Measurements from ENCODE around the gene FURIN. TPM values are rescaled to one million over a fixed set of nuclear protein-coding genes. Genes with fewer than 3 reads are reported as not detected.
"Not testable (repeated sequence)": the region's sequence is repeated elsewhere in the genome, so short reads cannot be mapped to it uniquely, and the experiment has no call there.

FURIN gene
- polyA plus RNA-seq, 2 of the 4 experiments (the other 2 are of a cell fraction), result 16.8 to 33.3 TPM

DNA sequence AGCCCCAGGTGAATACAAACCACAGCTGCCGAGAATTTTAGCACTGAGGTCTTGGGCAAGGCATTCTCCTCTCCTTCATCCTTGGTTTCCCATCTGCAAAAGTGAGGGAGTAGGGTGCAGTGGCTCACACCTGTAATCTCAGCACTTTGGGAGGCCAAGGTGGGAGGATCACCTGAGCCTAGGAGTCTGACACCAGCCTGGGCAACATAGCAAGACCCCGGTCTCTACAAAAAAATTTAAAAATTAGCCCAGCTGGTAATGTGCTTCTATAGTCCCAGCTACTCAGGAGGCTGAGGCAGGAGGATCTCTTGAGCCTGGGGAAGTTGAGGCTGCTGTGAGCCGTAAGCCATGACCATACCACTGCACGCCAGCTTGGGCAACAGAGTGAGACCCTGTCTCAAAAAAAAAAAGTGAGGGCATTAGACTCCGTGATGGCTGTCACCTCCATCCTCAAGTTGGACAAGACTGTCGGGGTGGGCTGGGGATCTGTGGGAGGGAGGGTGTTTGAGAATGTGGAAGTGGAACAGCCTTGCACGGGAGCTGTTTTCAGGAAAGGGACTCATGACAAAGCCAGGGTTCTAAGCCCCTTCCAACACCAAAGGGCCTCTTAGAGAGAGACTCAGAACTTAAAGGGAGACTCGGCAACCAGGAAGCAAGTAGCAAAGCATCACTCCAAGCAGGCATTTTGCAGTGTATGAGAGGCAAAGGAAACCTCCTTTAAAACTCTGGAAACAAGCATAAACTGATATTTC lies 46.0 kb upstream of the FURIN start (continued):
- TF ChIP-seq, protein P1, sequence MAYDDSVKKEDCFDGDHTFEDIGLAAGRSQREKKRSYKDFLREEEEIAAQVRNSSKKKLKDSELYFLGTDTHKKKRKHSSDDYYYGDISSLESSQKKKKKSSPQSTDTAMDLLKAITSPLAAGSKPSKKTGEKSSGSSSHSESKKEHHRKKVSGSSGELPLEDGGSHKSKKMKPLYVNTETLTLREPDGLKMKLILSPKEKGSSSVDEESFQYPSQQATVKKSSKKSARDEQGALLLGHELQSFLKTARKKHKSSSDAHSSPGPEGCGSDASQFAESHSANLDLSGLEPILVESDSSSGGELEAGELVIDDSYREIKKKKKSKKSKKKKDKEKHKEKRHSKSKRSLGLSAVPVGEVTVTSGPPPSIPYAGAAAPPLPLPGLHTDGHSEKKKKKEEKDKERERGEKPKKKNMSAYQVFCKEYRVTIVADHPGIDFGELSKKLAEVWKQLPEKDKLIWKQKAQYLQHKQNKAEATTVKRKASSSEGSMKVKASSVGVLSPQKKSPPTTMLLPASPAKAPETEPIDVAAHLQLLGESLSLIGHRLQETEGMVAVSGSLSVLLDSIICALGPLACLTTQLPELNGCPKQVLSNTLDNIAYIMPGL (CRISPR knock-in tag; IDR thresholded peaks at IDR 0.05; ENCODE audit: borderline replicate concordance), result no peak
- no peak for TF ChIP-seq SMC3 (IDR thresholded peaks at IDR 0.05)
- no peak for TF ChIP-seq KDM5A (IDR thresholded peaks at IDR 0.05)
- TF ChIP-seq, protein P2, sequence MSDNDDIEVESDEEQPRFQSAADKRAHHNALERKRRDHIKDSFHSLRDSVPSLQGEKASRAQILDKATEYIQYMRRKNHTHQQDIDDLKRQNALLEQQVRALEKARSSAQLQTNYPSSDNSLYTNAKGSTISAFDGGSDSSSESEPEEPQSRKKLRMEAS (IDR thresholded peaks at IDR 0.05), result no peak

DNA sequence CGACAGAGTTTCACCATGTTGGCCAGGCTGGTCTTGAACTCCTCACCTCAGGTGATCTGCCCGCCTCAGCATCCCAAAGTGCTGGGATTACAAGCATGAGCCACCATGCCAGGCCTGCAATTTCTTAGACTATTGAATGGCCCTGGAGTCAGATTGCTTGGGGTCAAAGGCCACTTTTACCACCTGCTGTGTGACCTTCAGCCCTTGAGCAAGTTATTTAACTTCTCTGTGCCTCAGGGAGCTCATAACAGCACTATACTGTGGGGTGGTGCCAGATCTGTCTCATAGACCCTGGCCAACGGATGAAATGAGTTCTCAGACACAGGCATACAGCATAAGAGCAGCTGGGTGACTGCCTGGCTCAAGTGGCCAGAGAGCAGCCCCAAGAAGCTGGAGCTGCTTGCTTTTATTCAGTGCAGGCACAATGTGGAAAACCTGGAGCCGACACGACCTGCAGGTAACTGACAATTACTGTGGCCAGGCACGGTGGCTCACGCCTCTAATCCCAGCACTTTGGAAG lies 44.9 kb upstream of the FURIN start:
- no peak overlapping the region for H3K27ac ChIP-seq
- ChIA-PET POLR2A (no interaction called here), CTCF (interaction anchor here (0.7 to 2.0 kb wide), 3 partner anchors 62 to 181 kb away, joined by 3 to 8 read pairs (median 4); no protein-coding TSS in a partner anchor)
- no peak overlapping the region for H3K4me3 ChIP-seq
- no peak overlapping the region for H3K4me2 ChIP-seq
- WGBS (ENCODE audit: missing lambda C conversion rate), result 72% methylated on average over 7 of the region's 7 CpGs
- FAIRE-seq, result no peak
- no peak for DNase-seq (ENCODE audit: low read depth in 1 of 2, low spot score in 1 of 2)
- H3K4me1 ChIP-seq, result peaks cover 15% of the 10 kb centered on the region; the same call in 2 of the 3 replicates
- ATAC-seq, result no peak
- H3K9me3 ChIP-seq, result no peaks in the 10 kb centered on the region
- TF ChIP-seq FOXS1 (CRISPR knock-in tag; IDR thresholded peaks at IDR 0.05) (no peak), RARB (CRISPR knock-in tag; IDR thresholded peaks at IDR 0.05) (no peak), RAD21 (conservative IDR thresholded peaks at IDR 0.05 in 1 of 2, IDR thresholded peaks at IDR 0.05 in 1 of 2) (no peak), SMC3 (IDR thresholded peaks at IDR 0.05) (no peak), HEYL (CRISPR knock-in tag; IDR thresholded peaks at IDR 0.05) (no peak), ESRRA (IDR thresholded peaks at IDR 0.05; ENCODE audit: borderline replicate concordance, low read length) (no peak), CBX2 (IDR thresholded peaks at IDR 0.05; ENCODE audit: borderline replicate concordance, low read depth) (no peak), SREBF2 (IDR thresholded peaks at IDR 0.05) (no peak), MYC (IDR thresholded peaks at IDR 0.05; ENCODE audit: borderline replicate concordance, low read length) (no peak), HDAC2 (IDR thresholded peaks at IDR 0.05) (no peak)
- TF ChIP-seq, protein P3, sequence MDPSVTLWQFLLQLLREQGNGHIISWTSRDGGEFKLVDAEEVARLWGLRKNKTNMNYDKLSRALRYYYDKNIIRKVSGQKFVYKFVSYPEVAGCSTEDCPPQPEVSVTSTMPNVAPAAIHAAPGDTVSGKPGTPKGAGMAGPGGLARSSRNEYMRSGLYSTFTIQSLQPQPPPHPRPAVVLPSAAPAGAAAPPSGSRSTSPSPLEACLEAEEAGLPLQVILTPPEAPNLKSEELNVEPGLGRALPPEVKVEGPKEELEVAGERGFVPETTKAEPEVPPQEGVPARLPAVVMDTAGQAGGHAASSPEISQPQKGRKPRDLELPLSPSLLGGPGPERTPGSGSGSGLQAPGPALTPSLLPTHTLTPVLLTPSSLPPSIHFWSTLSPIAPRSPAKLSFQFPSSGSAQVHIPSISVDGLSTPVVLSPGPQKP (IDR thresholded peaks at IDR 0.05; ENCODE audit: low read depth, low read length), result no peak

DNA sequence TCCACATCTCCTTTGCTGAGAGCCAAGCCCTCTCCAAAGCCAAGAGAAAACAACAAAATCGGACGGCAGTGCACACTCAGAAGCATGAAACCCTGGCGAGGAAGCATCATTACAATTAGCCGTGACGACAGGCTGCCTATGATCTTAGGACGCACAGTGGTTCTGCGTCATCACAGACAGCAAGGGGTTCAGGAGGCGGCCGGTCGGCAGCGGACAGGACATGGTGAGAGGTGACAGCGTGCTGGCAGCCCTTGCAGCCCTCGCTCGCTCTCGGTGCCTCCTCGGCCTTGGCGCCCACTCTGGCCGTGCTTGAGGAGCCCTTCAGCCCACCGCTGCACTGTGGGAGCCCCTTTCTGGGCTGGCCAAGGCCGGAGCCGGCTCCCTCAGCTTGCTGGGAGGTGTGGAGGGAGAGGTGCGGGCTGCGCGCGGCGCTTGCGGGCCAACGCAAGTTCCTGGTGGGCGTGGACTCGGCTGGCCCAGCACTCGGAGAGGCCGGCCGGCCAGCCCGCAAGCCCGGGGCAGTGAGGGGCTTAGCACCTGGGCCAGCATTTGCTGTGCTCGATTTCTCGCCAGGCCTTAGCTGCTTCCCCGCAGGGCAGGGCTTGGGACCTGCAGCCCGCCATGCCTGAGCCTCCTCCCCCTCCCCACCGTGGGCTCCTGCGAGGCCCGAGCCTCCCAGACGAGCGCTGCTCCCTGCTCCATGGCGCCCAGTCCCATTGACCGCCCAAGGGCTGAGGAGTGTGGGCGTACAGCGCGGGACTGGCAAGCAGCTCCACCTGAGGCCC lies 43.1 kb upstream of the FURIN start:
- FAIRE-seq; ATAC-seq; DNase-seq (ENCODE audit: low read depth in 1 of 2, low spot score in 1 of 2); POLR2A ChIA-PET; H3K9me3 ChIP-seq; H3K4me3 ChIP-seq; H3K4me2 ChIP-seq; H3K27ac ChIP-seq: not testable (repeated sequence)
- WGBS (ENCODE audit: missing lambda C conversion rate), result 92% methylated on average over 43 of the region's 49 CpGs
- peaks cover 15% of the 10 kb centered on the region; the same call in 2 of the 3 replicates for H3K4me1 ChIP-seq
- CTCF ChIA-PET, result interaction anchor here (0.7 to 2.7 kb wide), 4 partner anchors 8 to 67 kb away, joined by 3 to 11 read pairs (median 6); no protein-coding TSS in a partner anchor

DNA sequence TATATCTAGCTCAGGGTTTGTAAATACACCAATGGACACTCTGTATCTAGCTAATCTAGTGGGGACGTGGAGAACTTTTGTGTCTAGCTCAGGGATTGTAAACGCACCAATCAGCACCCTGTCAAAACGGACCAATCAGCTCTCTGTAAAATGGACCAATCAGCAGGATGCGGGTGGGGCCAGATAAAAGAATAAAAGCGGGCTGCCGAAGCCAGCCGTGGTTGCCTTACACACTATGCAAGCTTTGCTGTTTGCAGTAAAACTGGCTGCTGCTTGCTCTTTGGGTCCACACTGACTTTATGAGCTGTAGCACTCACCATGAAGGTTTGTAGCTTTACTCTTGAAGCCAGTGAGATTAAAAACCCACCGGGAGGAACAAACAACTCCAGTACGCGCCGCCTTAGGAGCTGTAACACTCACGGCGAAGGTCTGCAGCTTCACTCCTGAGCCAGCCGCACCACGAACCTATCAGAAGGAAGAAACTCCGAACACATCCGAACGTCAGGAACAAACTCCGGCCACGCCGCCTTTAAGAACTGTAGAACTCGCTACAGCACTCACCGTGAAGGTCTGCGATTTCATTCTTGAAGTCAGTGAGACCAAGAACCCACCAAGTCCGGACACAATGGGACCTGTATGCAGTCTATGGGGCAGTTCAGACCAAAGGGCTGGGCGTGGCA lies 42.0 kb upstream of the FURIN start:
- FAIRE-seq; H3K27ac ChIP-seq; H3K4me3 ChIP-seq; ATAC-seq; DNase-seq (ENCODE audit: low read depth in 1 of 2, low spot score in 1 of 2); H3K4me2 ChIP-seq; H3K9me3 ChIP-seq: not testable (repeated sequence)
- CTCF ChIA-PET, result interaction anchor here (0.7 to 2.7 kb wide), 3 partner anchors 9 to 66 kb away, joined by 3 to 11 read pairs (median 3); no protein-coding TSS in a partner anchor
- H3K4me1 ChIP-seq, result peaks cover 15% of the 10 kb centered on the region; the same call in 2 of the 3 replicates
- WGBS (ENCODE audit: missing lambda C conversion rate), result 82% methylated on average over 26 of the region's 26 CpGs
- POLR2A ChIA-PET, result interaction anchor here (0.6 kb wide), 1 partner anchor 580 kb away, joined by 4 read pairs; no protein-coding TSS in a partner anchor
